Natural killer cell (primary cell): ENCODE measurements around the gene RND1. TPM values are rescaled to one million over a fixed set of nuclear protein-coding genes. Genes with fewer than 3 reads are reported as not detected.
"Not testable (repeated sequence)": the region's sequence is repeated elsewhere in the genome, so short reads cannot be mapped to it uniquely, and the experiment has no call there.

ENCODE experiments used
- ATAC-seq, 3 donors: fragments of 150-1000 bp in 2 of 3; fragments of 200-7000 bp in 1 of 3; cut with Tn5 transposase; 1 replicate in 1 of 3; 2 replicates in 2 of 3; pipeline ENCODE4 v1.10.0; 2021; ENCODE audit warnings: mild to moderate bottlenecking in 2 of 3, moderate library complexity in 2 of 3
- DNase-seq, 2 donors: peaks; one replicate each; pipeline versions ENCODE4 v3.0.0 to v3.0.0-alpha.2; 2013 to 2021; ENCODE audit warnings: mixed read lengths in 1 of 2
- H3K27ac ChIP-seq: one replicate; pipeline ENCODE4 v1.5.1; 2013; ENCODE audit warnings: mild to moderate bottlenecking, low read length
- H3K27me3 ChIP-seq: one replicate; pipeline ENCODE4 v1.6.1; 2013; ENCODE audit warnings: low read length; ENCODE audit not compliant: control insufficient read depth, insufficient read depth
- H3K36me3 ChIP-seq: one replicate; pipeline ENCODE4 v1.6.1; 2013; ENCODE audit warnings: low read length; ENCODE audit not compliant: control insufficient read depth, insufficient read depth
- H3K4me1 ChIP-seq: one replicate; pipeline ENCODE4 v1.6.1; 2013; ENCODE audit warnings: low read length; ENCODE audit not compliant: control insufficient read depth, insufficient read depth
- H3K4me3 ChIP-seq: one replicate; pipeline ENCODE4 v1.5.1; 2013; ENCODE audit warnings: low read length
- H3K9me3 ChIP-seq: one replicate; pipeline ENCODE4 v1.6.1; 2013; ENCODE audit warnings: low read length; ENCODE audit not compliant: control insufficient read depth, insufficient read depth
- H3K27ac Mint-ChIP-seq, 2 donors: one replicate each; pipeline ENCODE4 v1.8.0; 2022; ENCODE audit warnings: mild to moderate bottlenecking in 2 of 2, mixed read lengths in 2 of 2, moderate library complexity in 1 of 2
- H3K27me3 Mint-ChIP-seq, 2 donors: one replicate each; pipeline ENCODE4 v1.8.0; 2022; ENCODE audit warnings: low read depth in 2 of 2, mixed read lengths in 2 of 2
- H3K36me3 Mint-ChIP-seq: one replicate; pipeline ENCODE4 v1.8.0; 2022; ENCODE audit warnings: mixed read lengths
- H3K4me1 Mint-ChIP-seq, 2 donors: one replicate each; pipeline ENCODE4 v1.8.0; 2022; ENCODE audit warnings: mixed read lengths in 2 of 2
- H3K4me3 Mint-ChIP-seq: one replicate; pipeline ENCODE4 v1.8.0; 2022; ENCODE audit warnings: mild to moderate bottlenecking, moderate library complexity, mixed read lengths
- H3K9me3 Mint-ChIP-seq, 2 donors: one replicate each; pipeline ENCODE4 v1.8.0; 2022; ENCODE audit warnings: mixed read lengths in 2 of 2
- WGBS: methylation state at CpG from one replicate; pipeline ENCODE4 v1.1.7; 2013; ENCODE audit warnings: missing lambda C conversion rate; ENCODE audit not compliant: insufficient coverage; 5-methylcytosine and 5-hydroxymethylcytosine counted together
- intact Hi-C: fragments of 100-400 bp; cut with micrococcal nuclease; formaldehyde crosslinking; loops from one replicate; pipeline ENCODE4 v1.14.2; 2022
- total RNA-seq, 4 donors: library from RNA; stranded (reverse); fragments of 120-200 nt in 1 of 4; gene quantifications; one replicate each; pipeline versions ENCODE4 v1.2.3 to v1.2.4, GENCODE V29; 2013 to 2022
- TF ChIP-seq, protein P1 (sequence below): fragments of 200-600 bp; IDR thresholded peaks from one replicate; pipeline ENCODE4 v1.8.0; 2022; ENCODE audit warnings: antibody characterized with exemption

The RND1 gene
- total RNA-seq, 3 donors from 2014 or later (not counting 1 experiment from before 2014, with no cell fraction given): 1.7 to 6.8 (median 5.6) TPM

DNA sequence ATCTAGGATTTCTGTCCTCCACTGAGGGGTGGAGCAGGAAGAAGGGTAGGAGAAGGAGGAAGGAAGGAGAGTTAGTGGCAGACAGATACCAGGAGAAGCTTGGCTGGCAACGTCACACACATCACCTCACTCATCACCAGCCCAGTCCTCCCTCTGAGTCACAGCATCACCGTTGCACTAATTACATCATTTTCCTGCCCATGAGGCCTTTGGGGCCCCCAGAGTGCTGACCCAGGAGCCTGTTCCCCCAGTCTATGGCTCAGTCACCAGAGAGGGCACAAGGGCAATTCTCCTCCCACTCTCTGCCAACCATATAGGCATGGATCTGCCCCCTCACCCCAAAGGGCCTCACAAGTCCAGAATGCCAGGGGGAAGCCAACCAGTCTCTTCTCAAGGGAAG lies 4.6 kb downstream of the RND1 start:
- no peak overlapping the region for H3K27ac ChIP-seq
- no peak overlapping the region for H3K4me3 ChIP-seq
- no peak for DNase-seq
- peaks cover 22% of the 10 kb centered on the region for H3K27me3 ChIP-seq
- no peak overlapping the region for H3K4me3 Mint-ChIP-seq
- no peaks in the 10 kb centered on the region for H3K36me3 ChIP-seq
- TF ChIP-seq, protein P1, sequence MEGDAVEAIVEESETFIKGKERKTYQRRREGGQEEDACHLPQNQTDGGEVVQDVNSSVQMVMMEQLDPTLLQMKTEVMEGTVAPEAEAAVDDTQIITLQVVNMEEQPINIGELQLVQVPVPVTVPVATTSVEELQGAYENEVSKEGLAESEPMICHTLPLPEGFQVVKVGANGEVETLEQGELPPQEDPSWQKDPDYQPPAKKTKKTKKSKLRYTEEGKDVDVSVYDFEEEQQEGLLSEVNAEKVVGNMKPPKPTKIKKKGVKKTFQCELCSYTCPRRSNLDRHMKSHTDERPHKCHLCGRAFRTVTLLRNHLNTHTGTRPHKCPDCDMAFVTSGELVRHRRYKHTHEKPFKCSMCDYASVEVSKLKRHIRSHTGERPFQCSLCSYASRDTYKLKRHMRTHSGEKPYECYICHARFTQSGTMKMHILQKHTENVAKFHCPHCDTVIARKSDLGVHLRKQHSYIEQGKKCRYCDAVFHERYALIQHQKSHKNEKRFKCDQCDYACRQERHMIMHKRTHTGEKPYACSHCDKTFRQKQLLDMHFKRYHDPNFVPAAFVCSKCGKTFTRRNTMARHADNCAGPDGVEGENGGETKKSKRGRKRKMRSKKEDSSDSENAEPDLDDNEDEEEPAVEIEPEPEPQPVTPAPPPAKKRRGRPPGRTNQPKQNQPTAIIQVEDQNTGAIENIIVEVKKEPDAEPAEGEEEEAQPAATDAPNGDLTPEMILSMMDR: no peak
- H3K27me3 Mint-ChIP-seq: peaks cover 32 to 45% of the 10 kb centered on the region in 2 donors
- no peaks in the 10 kb centered on the region for H3K9me3 ChIP-seq
- intact Hi-C loops: no loop called here
- no peaks in the 10 kb centered on the region for H3K9me3 Mint-ChIP-seq
- peaks cover 16 to 23% of the 10 kb centered on the region in 2 donors for H3K4me1 Mint-ChIP-seq
- no peak overlapping the region for H3K27ac Mint-ChIP-seq
- H3K4me1 ChIP-seq: peaks cover 21% of the 10 kb centered on the region
- ATAC-seq: no peak
- 46% methylated on average over 2 of the region's 2 CpGs for WGBS
- no peaks in the 10 kb centered on the region for H3K36me3 Mint-ChIP-seq

DNA sequence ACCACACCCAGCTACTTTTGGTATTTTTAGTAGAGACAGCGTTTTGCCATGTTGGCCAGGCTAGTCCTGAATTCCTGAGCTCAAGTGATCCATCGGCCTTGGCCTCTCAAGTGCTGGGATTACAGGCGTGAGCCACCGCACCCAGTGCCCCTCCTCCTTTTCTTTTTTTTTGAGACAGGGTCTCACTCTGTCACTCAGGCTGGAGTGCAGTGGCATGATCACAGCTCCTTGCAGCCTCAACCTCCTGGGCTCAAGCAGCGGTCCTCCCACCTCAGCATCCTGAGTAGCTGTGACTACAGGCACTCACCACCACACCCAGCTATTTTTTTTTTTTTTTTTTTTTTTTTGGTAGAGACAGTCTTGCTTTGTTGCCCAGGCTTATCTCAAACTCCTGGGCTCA lies 5.4 kb downstream of the RND1 start:
- H3K27ac ChIP-seq, H3K36me3 Mint-ChIP-seq, DNase-seq, H3K9me3 Mint-ChIP-seq, intact Hi-C loops, H3K36me3 ChIP-seq, H3K27ac Mint-ChIP-seq, ATAC-seq, H3K9me3 ChIP-seq, H3K4me3 ChIP-seq, H3K4me3 Mint-ChIP-seq: not testable (repeated sequence)
- Mint-ChIP-seq H3K4me1 (peaks cover 7 to 14% of the 10 kb centered on the region in 2 donors), H3K27me3 (peaks cover 28 to 43% of the 10 kb centered on the region in 2 donors)
- Histone ChIP-seq H3K27me3 (peaks cover 22% of the 10 kb centered on the region), H3K4me1 (peaks cover 13% of the 10 kb centered on the region)
- WGBS: 95% methylated on average over 5 of the region's 5 CpGs

DNA sequence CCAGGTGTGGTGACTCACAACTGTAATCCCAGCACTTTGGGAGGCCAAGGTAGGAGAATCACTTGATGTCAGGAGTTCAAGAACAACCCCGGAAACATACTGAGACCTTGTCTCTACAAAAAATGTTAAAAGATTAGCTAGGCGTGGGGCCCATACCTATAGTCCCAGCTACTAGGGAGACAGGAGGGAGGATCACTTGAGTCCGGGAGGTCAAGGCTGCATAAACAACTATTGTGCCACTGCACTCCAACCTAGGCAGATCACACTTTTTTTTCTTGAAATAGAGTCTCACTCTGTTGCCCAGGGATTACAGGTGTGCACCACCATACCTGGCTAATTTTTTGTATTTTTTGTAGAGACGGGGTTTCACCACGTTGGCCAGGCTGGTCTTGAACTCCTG lies 6.1 kb downstream of the RND1 start:
- H3K4me3 ChIP-seq: no peak overlapping the region
- no peaks in the 10 kb centered on the region for H3K36me3 ChIP-seq
- Mint-ChIP-seq H3K27me3 (peaks cover 21 to 37% of the 10 kb centered on the region in 2 donors), H3K4me3 (no peak overlapping the region), H3K27ac (no peak overlapping the region), H3K4me1 (peaks cover under 1 to 8% of the 10 kb centered on the region in 2 donors), H3K36me3 (no peaks in the 10 kb centered on the region), H3K9me3 (no peaks in the 10 kb centered on the region)
- H3K27ac ChIP-seq: no peak overlapping the region
- WGBS: 100% methylated on average over 5 of the region's 5 CpGs
- peaks cover 21% of the 10 kb centered on the region for H3K27me3 ChIP-seq
- no peaks in the 10 kb centered on the region for H3K9me3 ChIP-seq
- DNase-seq (no peak), ATAC-seq (no peak)
- intact Hi-C loops: no loop called here
- H3K4me1 ChIP-seq: peaks cover 6% of the 10 kb centered on the region
- TF ChIP-seq, protein P1: no peak

DNA sequence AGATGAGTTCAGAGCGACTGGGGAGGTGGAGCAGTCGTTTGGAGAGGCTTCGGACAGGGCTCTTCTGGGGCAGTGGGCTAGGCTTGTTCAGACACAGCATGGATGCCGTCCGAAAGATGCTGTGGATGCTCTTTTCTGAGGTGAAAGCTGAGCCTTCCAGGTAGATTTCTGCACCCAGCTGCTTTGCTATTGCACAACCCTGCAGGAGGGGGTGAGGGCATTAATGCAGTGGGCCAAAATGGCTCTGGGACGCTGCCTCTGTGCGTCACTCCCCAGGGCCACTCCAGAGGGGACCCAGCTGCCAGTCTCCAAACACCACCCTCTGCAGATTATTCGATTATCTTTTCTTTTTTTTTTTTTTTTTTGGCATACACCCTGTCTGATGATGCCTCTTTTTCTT lies 7.6 kb downstream of the RND1 start:
- H3K27ac Mint-ChIP-seq: no peak overlapping the region
- Histone ChIP-seq H3K27me3 (peaks cover 11% of the 10 kb centered on the region), H3K4me1 (peaks cover 2% of the 10 kb centered on the region), H3K36me3 (no peaks in the 10 kb centered on the region), H3K9me3 (no peaks in the 10 kb centered on the region), H3K4me3 (no peak overlapping the region), H3K27ac (no peak overlapping the region)
- 94% methylated on average over 8 of the region's 8 CpGs for WGBS
- H3K4me3 Mint-ChIP-seq: no peak overlapping the region
- intact Hi-C loops: no loop called here
- no peaks in the 10 kb centered on the region for H3K36me3 Mint-ChIP-seq
- DNase-seq (no peak), ATAC-seq (no peak)
- no peaks in the 10 kb centered on the region for H3K9me3 Mint-ChIP-seq
- peaks cover 7 to 21% of the 10 kb centered on the region in 2 donors for H3K27me3 Mint-ChIP-seq
- TF ChIP-seq, protein P1: no peak
- H3K4me1 Mint-ChIP-seq: peaks cover 5% of the 10 kb centered on the region in 2 donors
